Nephron (organoid): Measurements from ENCODE around the gene CD1C.

Experiments used
- H3K27ac Mint-ChIP-seq, 3 experiments: 2 replicates each; pipeline ENCODE4 v1.8.0; 2020; ENCODE audit warnings: mixed read lengths in 3 of 3, mild to moderate bottlenecking in 2 of 3, moderate library complexity in 1 of 3
- H3K27me3 Mint-ChIP-seq: 2 replicates; pipeline ENCODE4 v1.8.0; 2021; ENCODE audit warnings: low read depth, mild to moderate bottlenecking, moderate library complexity, mixed read lengths
- H3K36me3 Mint-ChIP-seq: 2 replicates; pipeline ENCODE4 v1.8.0; 2020; ENCODE audit warnings: low read depth, mixed read lengths
- H3K4me1 Mint-ChIP-seq: 2 replicates; pipeline ENCODE4 v1.8.0; 2020; ENCODE audit warnings: mixed read lengths
- H3K4me3 Mint-ChIP-seq, 3 experiments: 2 replicates each; pipeline ENCODE4 v1.8.0; 2020; ENCODE audit warnings: mild to moderate bottlenecking in 3 of 3, mixed read lengths in 3 of 3, moderate library complexity in 2 of 3
- H3K9me3 Mint-ChIP-seq: 2 replicates; pipeline ENCODE4 v1.8.0; 2020; ENCODE audit warnings: mixed read lengths
- TF ChIP-seq, protein P1 (sequence below), 3 experiments: fragments of 200-600 bp; sonication (generic); IDR thresholded peaks; one replicate each; pipeline ENCODE4 v1.5.0; 2021; ENCODE audit warnings: antibody characterized with exemption in 3 of 3; ENCODE audit not compliant: unreplicated experiment in 3 of 3

Gene CD1C

DNA sequence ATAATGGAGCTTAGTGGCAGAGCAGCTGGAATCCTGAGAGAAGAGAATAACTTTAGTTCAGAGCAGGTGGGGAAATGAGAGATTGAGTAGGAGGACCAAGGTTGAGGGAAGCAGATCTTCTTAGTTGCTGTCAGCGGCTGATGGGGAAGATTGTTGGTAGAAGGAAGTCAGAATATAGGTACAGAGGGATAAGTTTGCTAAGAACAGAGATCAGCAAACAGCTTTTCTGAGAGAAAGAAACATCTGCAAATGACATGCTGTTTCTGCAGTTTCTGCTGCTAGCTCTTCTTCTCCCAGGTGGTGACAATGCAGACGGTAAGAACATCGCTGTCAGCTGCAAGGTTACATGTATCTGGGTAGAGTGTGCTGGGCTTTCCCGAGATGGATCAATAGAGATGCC is at the start of gene CD1C:
Gene CD1C, plus strand, starts transcription at position 113 of the 400 bp plus-strand sequence. Its CDS starts 142 bp downstream, at position 255.
- no peaks in the 10 kb centered on the region for H3K9me3 Mint-ChIP-seq
- no peak within 1 kb of the TSS for H3K4me3 Mint-ChIP-seq
- no peaks in the 10 kb centered on the region for H3K4me1 Mint-ChIP-seq
- no peak within 1 kb of the TSS for H3K27ac Mint-ChIP-seq
- no peaks in the 10 kb centered on the region for H3K27me3 Mint-ChIP-seq
- TF ChIP-seq, protein P1, sequence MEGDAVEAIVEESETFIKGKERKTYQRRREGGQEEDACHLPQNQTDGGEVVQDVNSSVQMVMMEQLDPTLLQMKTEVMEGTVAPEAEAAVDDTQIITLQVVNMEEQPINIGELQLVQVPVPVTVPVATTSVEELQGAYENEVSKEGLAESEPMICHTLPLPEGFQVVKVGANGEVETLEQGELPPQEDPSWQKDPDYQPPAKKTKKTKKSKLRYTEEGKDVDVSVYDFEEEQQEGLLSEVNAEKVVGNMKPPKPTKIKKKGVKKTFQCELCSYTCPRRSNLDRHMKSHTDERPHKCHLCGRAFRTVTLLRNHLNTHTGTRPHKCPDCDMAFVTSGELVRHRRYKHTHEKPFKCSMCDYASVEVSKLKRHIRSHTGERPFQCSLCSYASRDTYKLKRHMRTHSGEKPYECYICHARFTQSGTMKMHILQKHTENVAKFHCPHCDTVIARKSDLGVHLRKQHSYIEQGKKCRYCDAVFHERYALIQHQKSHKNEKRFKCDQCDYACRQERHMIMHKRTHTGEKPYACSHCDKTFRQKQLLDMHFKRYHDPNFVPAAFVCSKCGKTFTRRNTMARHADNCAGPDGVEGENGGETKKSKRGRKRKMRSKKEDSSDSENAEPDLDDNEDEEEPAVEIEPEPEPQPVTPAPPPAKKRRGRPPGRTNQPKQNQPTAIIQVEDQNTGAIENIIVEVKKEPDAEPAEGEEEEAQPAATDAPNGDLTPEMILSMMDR (IDR thresholded peaks at IDR 0.05; ENCODE audit: unreplicated experiment in 3 of 3) = no peak
- no peaks in the 10 kb centered on the region for H3K36me3 Mint-ChIP-seq

DNA sequence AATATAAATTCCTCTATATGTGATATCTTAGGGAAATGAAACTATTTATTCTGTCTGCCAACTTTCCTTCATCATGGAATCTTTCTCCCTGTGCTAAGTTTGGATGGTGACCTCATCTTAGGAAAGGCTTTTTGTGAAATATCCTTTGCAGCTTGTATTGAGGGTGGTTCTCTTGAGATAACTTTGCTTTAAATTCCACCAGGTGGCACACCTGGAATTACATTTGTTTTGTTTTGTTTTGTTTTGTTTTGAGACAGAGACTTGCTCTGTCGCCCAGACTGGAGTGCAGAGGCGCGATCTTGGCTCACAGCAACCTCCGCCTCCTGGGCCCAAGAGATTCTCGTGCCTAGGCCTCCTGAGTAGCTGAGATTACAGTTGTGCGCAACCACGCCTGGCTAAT is 43.1 kb upstream of the CD1C start:
- no peaks in the 10 kb centered on the region for H3K36me3 Mint-ChIP-seq
- H3K9me3 Mint-ChIP-seq = no peaks in the 10 kb centered on the region
- peaks cover 2% of the 10 kb centered on the region for H3K27me3 Mint-ChIP-seq
- no peak overlapping the region for H3K4me3 Mint-ChIP-seq
- TF ChIP-seq, protein P1 (IDR thresholded peaks at IDR 0.05; ENCODE audit: unreplicated experiment in 3 of 3) = no peak
- no peaks in the 10 kb centered on the region for H3K4me1 Mint-ChIP-seq
- H3K27ac Mint-ChIP-seq = no peak overlapping the region

DNA sequence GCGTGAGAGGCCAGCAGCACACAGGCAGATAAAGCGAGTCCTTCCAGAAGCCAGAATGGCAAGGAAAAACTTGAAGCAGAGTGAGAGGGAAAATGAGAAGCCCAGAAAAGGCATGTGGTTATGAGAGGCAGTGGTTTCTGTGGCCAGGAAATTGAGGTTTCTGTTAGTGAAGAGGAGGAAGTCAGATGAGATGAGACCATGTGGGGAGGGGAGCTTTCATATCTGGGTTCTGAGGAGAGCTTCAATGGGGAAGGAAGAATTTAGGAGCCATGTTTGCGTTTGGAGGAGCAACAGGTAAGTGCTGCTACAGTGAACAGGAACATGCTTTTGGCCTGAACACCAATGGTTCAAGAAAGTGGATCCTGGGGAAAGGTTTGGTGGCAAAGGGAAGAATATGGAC is 41.6 kb upstream of the CD1C start:
- Mint-ChIP-seq H3K4me3 (no peak overlapping the region), H3K27me3 (peaks cover 5% of the 10 kb centered on the region), H3K27ac (no peak overlapping the region), H3K9me3 (no peaks in the 10 kb centered on the region), H3K36me3 (no peaks in the 10 kb centered on the region), H3K4me1 (no peaks in the 10 kb centered on the region)
- TF ChIP-seq, protein P1 (IDR thresholded peaks at IDR 0.05; ENCODE audit: unreplicated experiment in 3 of 3) = no peak

DNA sequence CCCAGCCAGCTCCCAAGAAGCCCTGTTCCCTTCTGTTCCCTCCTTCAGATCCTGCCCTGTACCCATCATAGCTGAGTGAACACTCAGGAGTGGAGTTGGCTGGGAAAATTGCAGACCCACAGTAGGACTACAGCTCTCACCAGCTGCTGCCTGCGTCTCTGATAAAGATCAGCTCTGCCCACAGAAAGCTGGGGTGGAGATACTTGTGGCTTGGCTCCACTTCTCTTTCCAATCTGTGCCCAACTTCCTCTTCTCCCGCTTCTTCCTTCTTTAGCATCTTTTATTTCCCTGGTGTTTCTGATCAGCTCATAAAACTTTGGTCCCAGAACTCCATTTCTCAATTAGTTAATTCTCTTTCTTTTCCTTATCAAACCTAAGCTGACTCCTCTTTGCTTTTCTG is 41.0 kb upstream of the CD1C start:
- Mint-ChIP-seq H3K27me3 (peaks cover 5% of the 10 kb centered on the region), H3K27ac (no peak overlapping the region), H3K9me3 (no peaks in the 10 kb centered on the region), H3K4me3 (no peak overlapping the region), H3K4me1 (no peaks in the 10 kb centered on the region), H3K36me3 (no peaks in the 10 kb centered on the region)
- TF ChIP-seq, protein P1 (IDR thresholded peaks at IDR 0.05; ENCODE audit: unreplicated experiment in 3 of 3) = no peak

DNA sequence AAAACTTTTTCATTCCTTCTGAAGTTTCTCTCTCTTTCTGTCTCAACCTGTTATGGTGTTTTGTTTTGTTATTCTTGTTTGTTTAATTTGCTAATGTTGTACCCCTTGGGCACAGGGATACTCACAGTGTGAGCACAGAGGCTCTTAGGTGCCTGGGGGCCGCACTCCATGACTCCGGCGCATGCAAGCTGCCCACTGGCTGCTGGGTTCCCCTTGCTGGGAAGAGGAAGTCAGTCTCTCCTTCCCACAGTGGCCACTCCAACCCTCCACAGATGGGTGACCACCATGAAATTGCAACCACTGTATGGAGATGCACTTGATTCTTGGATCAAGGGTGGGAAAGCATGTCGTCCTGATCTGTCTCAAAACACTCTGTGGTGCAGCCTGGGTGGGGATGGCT is 40.1 kb upstream of the CD1C start:
- H3K27me3 Mint-ChIP-seq = peaks cover 5% of the 10 kb centered on the region
- no peaks in the 10 kb centered on the region for H3K9me3 Mint-ChIP-seq
- no peaks in the 10 kb centered on the region for H3K36me3 Mint-ChIP-seq
- H3K27ac Mint-ChIP-seq = no peak overlapping the region
- H3K4me3 Mint-ChIP-seq = no peak overlapping the region
- TF ChIP-seq, protein P1 (IDR thresholded peaks at IDR 0.05; ENCODE audit: unreplicated experiment in 3 of 3) = no peak
- no peaks in the 10 kb centered on the region for H3K4me1 Mint-ChIP-seq

DNA sequence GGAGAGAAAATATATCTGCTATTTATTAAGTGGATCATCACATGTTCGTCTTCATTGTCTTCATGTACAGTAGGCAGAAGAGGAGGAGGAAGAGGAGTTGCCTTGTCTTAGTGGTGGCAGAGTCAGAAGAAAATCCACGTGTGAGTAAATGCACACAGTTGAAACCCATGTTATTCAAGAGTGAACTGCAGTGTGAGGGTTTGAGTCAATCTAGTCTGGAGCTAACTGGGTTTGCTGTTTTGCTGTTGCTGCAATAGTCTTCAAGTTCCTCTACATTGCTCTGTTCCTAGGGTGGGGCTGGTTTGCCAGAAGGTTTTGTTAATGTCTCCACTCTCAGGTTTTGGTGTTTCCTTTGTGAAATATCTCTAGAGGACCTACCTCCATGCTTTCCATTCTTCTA is 38.6 kb upstream of the CD1C start:
- TF ChIP-seq, protein P1 (IDR thresholded peaks at IDR 0.05; ENCODE audit: unreplicated experiment in 3 of 3) = no peak
- Mint-ChIP-seq H3K36me3 (no peaks in the 10 kb centered on the region), H3K27me3 (peaks cover 5% of the 10 kb centered on the region), H3K27ac (no peak overlapping the region), H3K9me3 (no peaks in the 10 kb centered on the region), H3K4me1 (no peaks in the 10 kb centered on the region), H3K4me3 (no peak overlapping the region)
